ENCODE results near the gene LYZL1.
"Not testable (repeated sequence)": the region's sequence is repeated elsewhere in the genome, so short reads cannot be mapped to it uniquely, and the experiment has no call there.

LYZL1 gene

GRCh38 chr10:29310463-29310862 is 21.6 kb downstream of the LYZL1 start:
- DNase-seq, result not testable (repeated sequence)

- DNase-seq, result no peak
Measured at GRCh38 chr10:29313071-29313470, 24.2 kb downstream of the LYZL1 start.

GRCh38 chr10:29314726-29315125 is 25.9 kb downstream of the LYZL1 start:
- DNase-seq, result no peak

- no peak for DNase-seq
Measured at GRCh38 chr10:29315814-29316213, 26.9 kb downstream of the LYZL1 start.

GRCh38 chr10:29316308-29317026 is 27.6 kb downstream of the LYZL1 start:
- DNase-seq, result no peak

- DNase-seq, result no peak
Measured at GRCh38 chr10:29317027-29317420, 28.2 kb downstream of the LYZL1 start.

- no peak for DNase-seq
Measured at GRCh38 chr10:29317423-29318021, 28.7 kb downstream of the LYZL1 start.

- DNase-seq, result not testable (repeated sequence)
Measured at GRCh38 chr10:29318141-29319071, 29.5 kb downstream of the LYZL1 start.

- no peak for DNase-seq
Measured at GRCh38 chr10:29319205-29319781, 30.4 kb downstream of the LYZL1 start.

GRCh38 chr10:29320680-29321121 is 31.8 kb downstream of the LYZL1 start:
- not testable (repeated sequence) for DNase-seq

GRCh38 chr10:29321656-29322055 is 32.8 kb downstream of the LYZL1 start:
- no peak for DNase-seq

GRCh38 chr10:29322918-29323317 is 34.0 kb downstream of the LYZL1 start:
- no peak for DNase-seq

- no peak for DNase-seq
Measured at GRCh38 chr10:29323367-29323766, 34.5 kb downstream of the LYZL1 start.

GRCh38 chr10:29324220-29324841 is 35.5 kb downstream of the LYZL1 start:
- no peak for DNase-seq

- DNase-seq, result no peak
Measured at GRCh38 chr10:29326299-29326698, 37.4 kb downstream of the LYZL1 start.

GRCh38 chr10:29326886-29327745 is 38.2 kb downstream of the LYZL1 start:
- DNase-seq, result no peak

GRCh38 chr10:29327746-29328102 is 38.9 kb downstream of the LYZL1 start:
- DNase-seq, result no peak

- no peak for DNase-seq
Measured at GRCh38 chr10:29328983-29329382, 40.1 kb downstream of the LYZL1 start.

- peak; percentile 57 for DNase-seq
Measured at GRCh38 chr10:29329420-29329819, 40.5 kb downstream of the LYZL1 start.

- no peak for DNase-seq
Measured at GRCh38 chr10:29332061-29332760, 43.3 kb downstream of the LYZL1 start.

GRCh38 chr10:29332761-29333148 is 43.9 kb downstream of the LYZL1 start:
- DNase-seq, result no peak

All from COR-L47 (cell line).